HepG2 (cell line): ENCODE results near the gene CCNH. TPM values are rescaled to one million over a fixed set of nuclear protein-coding genes. Genes with fewer than 3 reads are reported as not detected.

Source experiments
- GLMP ChIP-seq: sonication (generic); formaldehyde crosslinking; IDR thresholded peaks from 2 replicates; pipeline ENCODE4 v1.9.0; 2021; ENCODE audit warnings: missing genetic modification reagents, mild to moderate bottlenecking, borderline replicate concordance
- ZBTB40 ChIP-seq, 2 experiments: fragments of 450-650 bp in 1 of 2; sonication (generic) in 1 of 2; formaldehyde crosslinking in 1 of 2; IDR thresholded peaks; 2 replicates each; pipeline versions ENCODE4 v1.6.1 to v1.8.0; 2016 to 2022; ENCODE audit warnings: antibody characterized with exemption in 1 of 2, mild to moderate bottlenecking in 1 of 2, missing genetic modification reagents in 1 of 2
- ZNF660 ChIP-seq: sonication (generic); formaldehyde crosslinking; IDR thresholded peaks from 2 replicates; pipeline ENCODE4 v1.5.1; 2020; ENCODE audit warnings: mild to moderate bottlenecking, low read depth, missing genetic modification reagents, borderline replicate concordance
- polyA plus RNA-seq, 8 experiments: library from polyadenylated mRNA; depleted of rRNA in 3 of 8; stranded (reverse) in 7 of 8; unstranded in 1 of 8; fragments of >200 nt; fragmentation: Illumina TruSeq in 4 of 8; extraction: Trizol in 4 of 8; gene quantifications; 2 replicates each; pipeline versions ENCODE4 v1.2.1 to v1.2.3, GENCODE V29; 2011 to 2016; ENCODE audit warnings: low read depth in 4 of 8, missing spikeins in 1 of 8, mixed read lengths in 1 of 8; ENCODE audit not compliant: insufficient read depth in 1 of 8
- total RNA-seq, 5 experiments: library from RNA; depleted of rRNA; stranded (reverse); fragments of >200 nt; fragmentation: Illumina TruSeq; extraction: Trizol; gene quantifications; 2 replicates each; pipeline ENCODE4 v1.2.3, GENCODE V29; 2016; ENCODE audit warnings: low read depth in 1 of 5

Gene CCNH
- total and polyA plus RNA-seq, 2 of the 13 experiments (the other 11 are each of a cell fraction or from before 2014, with no cell fraction given), result 42.5 to 94.3 TPM

- no peak for TF ChIP-seq ZBTB40 (IDR thresholded peaks at IDR 0.05)
- no peak for TF ChIP-seq ZBTB40 (CRISPR knock-in tag; IDR thresholded peaks at IDR 0.05)
- TF ChIP-seq GLMP (CRISPR knock-in tag), result no peak
- TF ChIP-seq ZNF660, result no peak
Measured at GRCh38 chr5:87405472-87406155, 7.1 kb downstream of the CCNH start (continued).
